ENCODE data around the gene IGFL4.

Gene IGFL4

GRCh38 chr19:46043519-46043918 lies 2.7 kb upstream of the IGFL4 start:
- in situ Hi-C loops (cut with HindIII; ENCODE audit: low sequenced_read_pairs), result no loop called here
- DNase-seq (ENCODE audit: low read depth, low spot score), result no peak
- H3K4me3 ChIP-seq (ENCODE audit: low read depth, low read length), result no peak overlapping the region
- TF ChIP-seq CTCF (IDR thresholded peaks at IDR 0.05; ENCODE audit: low read depth, low read length), result no peak

- in situ Hi-C loops (cut with HindIII; ENCODE audit: low sequenced_read_pairs), result no loop called here
- DNase-seq (ENCODE audit: low read depth, low spot score), result no peak
- no peak overlapping the region for H3K4me3 ChIP-seq (ENCODE audit: low read depth, low read length)
- TF ChIP-seq CTCF (IDR thresholded peaks at IDR 0.05; ENCODE audit: low read depth, low read length), result no peak
Observed at GRCh38 chr19:46042252-46042883, 1.6 kb upstream of the IGFL4 start.

GRCh38 chr19:46040125-46040524 lies 677 bp downstream of the IGFL4 start:
- no peak for TF ChIP-seq CTCF (IDR thresholded peaks at IDR 0.05; ENCODE audit: low read depth, low read length)
- H3K4me3 ChIP-seq (ENCODE audit: low read depth, low read length), result no peak overlapping the region
- in situ Hi-C loops (cut with HindIII; ENCODE audit: low sequenced_read_pairs), result no loop called here
- DNase-seq (ENCODE audit: low read depth, low spot score), result no peak

GRCh38 chr19:46036744-46037128 lies 4.1 kb downstream of the IGFL4 start:
- TF ChIP-seq CTCF (IDR thresholded peaks at IDR 0.05; ENCODE audit: low read depth, low read length), result no peak
- DNase-seq (ENCODE audit: low read depth, low spot score), result no peak
- in situ Hi-C loops (cut with HindIII; ENCODE audit: low sequenced_read_pairs), result no loop called here
- no peak overlapping the region for H3K4me3 ChIP-seq (ENCODE audit: low read depth, low read length)

- no peak for TF ChIP-seq CTCF (IDR thresholded peaks at IDR 0.05; ENCODE audit: low read depth, low read length)
- H3K4me3 ChIP-seq (ENCODE audit: low read depth, low read length), result no peak overlapping the region
- in situ Hi-C loops (cut with HindIII; ENCODE audit: low sequenced_read_pairs), result no loop called here
- DNase-seq (ENCODE audit: low read depth, low spot score), result no peak
Observed at GRCh38 chr19:46035986-46036743, 4.6 kb downstream of the IGFL4 start.

GRCh38 chr19:46035546-46035945 lies 5.3 kb downstream of the IGFL4 start:
- DNase-seq (ENCODE audit: low read depth, low spot score), result no peak
- in situ Hi-C loops (cut with HindIII; ENCODE audit: low sequenced_read_pairs), result no loop called here
- no peak overlapping the region for H3K4me3 ChIP-seq (ENCODE audit: low read depth, low read length)
- no peak for TF ChIP-seq CTCF (IDR thresholded peaks at IDR 0.05; ENCODE audit: low read depth, low read length)

All from astrocyte of the spinal cord (primary cell).